GM12891 (cell line): ENCODE data around the gene WDR20.

ENCODE experiments used
- POLR2A ChIP-seq: IDR thresholded peaks from 2 replicates; pipeline ENCODE4 v1.6.1; 2011; ENCODE audit warnings: low read depth, low read length, control low read depth
- POLR2AphosphoS5 ChIP-seq: IDR thresholded peaks from 2 replicates; pipeline ENCODE4 v1.6.1; 2011; ENCODE audit warnings: low read depth, low read length, control low read depth

GRCh38 chr14:102126807-102127455 is 12.8 kb upstream of the WDR20 start:
- TF ChIP-seq POLR2A = no peak
- TF ChIP-seq POLR2AphosphoS5 = no peak
